ENCODE measurements around the gene POLR3E.

DNA sequence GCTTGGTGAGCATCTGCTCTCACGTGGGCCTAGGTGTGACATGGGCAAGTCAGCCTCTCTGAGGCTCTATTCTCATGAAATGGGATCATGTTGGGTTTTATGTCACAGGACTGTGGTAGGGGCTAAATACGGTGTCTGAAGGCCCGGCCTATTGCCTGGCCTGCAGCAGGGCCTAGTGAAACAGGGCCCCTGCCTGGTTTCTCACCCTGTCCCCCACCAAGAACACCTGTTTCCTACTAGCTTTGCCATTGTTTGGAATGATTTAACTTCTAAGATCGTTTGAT is 29.1 kb downstream of the POLR3E start:
- TF ChIP-seq ZNF274 (IDR thresholded peaks at IDR 0.05; ENCODE audit: low read depth, low read length) (no peak), YY1 (IDR thresholded peaks at IDR 0.05; ENCODE audit: insufficient read depth, insufficient read length) (no peak)

Measured in NT2/D1 (cell line).